HG02973 (cell line): Measurements from ENCODE around the gene XCR1.

Source experiments
- ATAC-seq: cut with Tn5 transposase; IDR thresholded peaks from one replicate; pipeline ENCODE4 v1.9.1; 2021; ENCODE audit warnings: moderate library complexity; ENCODE audit not compliant: unreplicated experiment

XCR1 gene

GRCh38 chr3:45984331-45985312 is 42.7 kb downstream of the XCR1 start:
- ATAC-seq: no peak

GRCh38 chr3:45983770-45984169 is 43.5 kb downstream of the XCR1 start:
- no peak for ATAC-seq

- no peak for ATAC-seq
These were observed 45.8 kb downstream of the XCR1 start for GRCh38 chr3:45981346-45982074.

- no peak for ATAC-seq
These were observed 46.5 kb downstream of the XCR1 start for GRCh38 chr3:45980819-45981218.

- no peak for ATAC-seq
These were observed 47.0 kb downstream of the XCR1 start for GRCh38 chr3:45980229-45980813.

GRCh38 chr3:45979378-45979777 is 47.9 kb downstream of the XCR1 start:
- no peak for ATAC-seq

- no peak for ATAC-seq
These were observed 49.1 kb downstream of the XCR1 start for GRCh38 chr3:45978006-45978761.

GRCh38 chr3:45976191-45977091 is 50.8 kb downstream of the XCR1 start:
- ATAC-seq: no peak

GRCh38 chr3:45975686-45976085 is 51.6 kb downstream of the XCR1 start:
- no peak for ATAC-seq

- no peak for ATAC-seq
These were observed 52.6 kb downstream of the XCR1 start for GRCh38 chr3:45974686-45975085.

- ATAC-seq: no peak
These were observed 54.5 kb downstream of the XCR1 start for GRCh38 chr3:45972534-45973402.

GRCh38 chr3:45969953-45970352 is 57.3 kb downstream of the XCR1 start:
- no peak for ATAC-seq

- no peak for ATAC-seq
These were observed 58.2 kb downstream of the XCR1 start for GRCh38 chr3:45969116-45969515.

- no peak for ATAC-seq
These were observed 58.6 kb downstream of the XCR1 start for GRCh38 chr3:45968706-45969105.

GRCh38 chr3:45968149-45968548 is 59.1 kb downstream of the XCR1 start:
- no peak for ATAC-seq

- no peak for ATAC-seq
These were observed 59.6 kb downstream of the XCR1 start for GRCh38 chr3:45967724-45968123.
